NAMALWA (cell line): ENCODE results near the gene SLC4A11.
"Not testable (repeated sequence)": the region's sequence is repeated elsewhere in the genome, so short reads cannot be mapped to it uniquely, and the experiment has no call there.

Experiments
- DNase-seq: peaks from one replicate; pipeline ENCODE4 v3.0.0-alpha.2; 2015; ENCODE audit warnings: low spot score

The SLC4A11 gene

DNA sequence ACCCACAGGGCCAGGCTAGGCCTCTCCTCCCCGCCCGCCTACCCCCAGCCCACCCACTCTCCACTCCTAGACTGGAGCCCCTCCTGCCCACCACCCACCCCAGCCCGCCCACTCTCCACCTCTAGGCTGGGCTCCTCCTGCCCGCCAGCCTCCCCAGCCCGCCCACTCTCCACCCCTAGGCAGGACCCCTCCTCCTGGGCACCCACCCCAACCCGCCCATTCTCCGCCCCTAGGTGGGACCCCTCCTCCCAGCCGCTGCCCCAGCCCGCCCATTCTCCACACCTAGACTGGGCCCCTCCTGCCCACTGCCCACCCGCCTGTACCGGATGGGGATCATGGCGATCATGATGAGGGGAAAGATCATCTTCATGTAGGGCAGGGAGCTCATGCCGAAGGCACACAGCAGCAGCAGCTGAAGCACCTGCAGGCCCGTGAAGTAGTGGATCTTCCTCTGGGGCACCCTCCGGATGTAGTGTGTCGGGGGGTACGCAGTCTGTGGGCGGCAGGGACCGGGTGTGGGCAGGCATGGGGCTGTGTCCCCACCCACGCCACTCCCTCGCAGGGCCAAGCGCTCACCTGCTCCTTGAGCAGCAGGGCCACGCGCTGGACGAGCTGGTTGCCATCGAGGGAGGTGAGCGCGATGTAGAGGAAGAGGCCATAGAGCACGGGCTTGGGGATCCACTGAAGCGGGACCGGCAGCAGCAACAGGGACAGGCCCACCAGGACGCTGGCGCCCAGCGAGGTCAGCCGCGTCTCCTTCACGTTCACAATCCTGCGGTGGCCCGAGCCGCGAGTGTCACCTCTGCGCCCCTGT, 10.8 kb downstream of the SLC4A11 start:
- no peak for DNase-seq

DNA sequence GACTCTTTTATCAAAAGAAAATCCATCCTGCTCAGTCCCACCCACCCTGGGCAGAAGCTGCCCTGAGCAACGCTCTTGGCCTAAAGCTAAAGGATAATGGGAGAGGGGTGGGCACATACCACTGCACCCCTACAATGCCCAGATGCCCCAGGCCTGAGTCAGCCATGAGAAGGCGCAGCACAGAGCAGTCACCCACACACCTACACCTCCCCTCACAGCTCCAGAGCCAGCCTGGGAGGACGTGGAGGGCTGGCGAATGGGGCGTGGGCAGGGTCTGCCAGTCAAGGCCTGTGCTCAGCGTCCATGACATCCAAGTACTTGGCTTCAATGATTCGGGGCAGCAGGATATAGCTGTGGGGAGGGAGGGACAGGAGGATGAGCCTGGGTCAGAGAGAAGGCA, 11.5 kb downstream of the SLC4A11 start:
- no peak for DNase-seq

DNA sequence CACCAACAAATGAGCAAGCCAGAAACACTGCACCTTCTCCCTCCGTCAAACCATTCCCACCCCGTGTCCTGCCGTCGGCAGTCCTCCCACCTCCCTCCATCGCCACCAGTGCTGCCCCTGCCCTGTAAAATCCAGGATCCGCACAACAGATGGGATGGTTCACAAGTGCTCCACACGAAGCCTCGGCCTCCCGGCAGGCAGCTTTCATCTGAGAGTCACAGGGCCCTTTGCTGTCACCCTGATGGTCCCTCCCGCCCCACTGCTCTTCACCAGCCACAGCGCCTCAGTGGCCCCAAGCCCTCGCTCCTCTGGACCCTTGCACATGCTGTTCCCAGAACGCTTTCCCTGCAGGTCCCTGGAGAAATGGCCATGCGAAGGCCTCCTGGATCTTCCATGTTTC, 12.1 kb downstream of the SLC4A11 start:
- DNase-seq: no peak

DNA sequence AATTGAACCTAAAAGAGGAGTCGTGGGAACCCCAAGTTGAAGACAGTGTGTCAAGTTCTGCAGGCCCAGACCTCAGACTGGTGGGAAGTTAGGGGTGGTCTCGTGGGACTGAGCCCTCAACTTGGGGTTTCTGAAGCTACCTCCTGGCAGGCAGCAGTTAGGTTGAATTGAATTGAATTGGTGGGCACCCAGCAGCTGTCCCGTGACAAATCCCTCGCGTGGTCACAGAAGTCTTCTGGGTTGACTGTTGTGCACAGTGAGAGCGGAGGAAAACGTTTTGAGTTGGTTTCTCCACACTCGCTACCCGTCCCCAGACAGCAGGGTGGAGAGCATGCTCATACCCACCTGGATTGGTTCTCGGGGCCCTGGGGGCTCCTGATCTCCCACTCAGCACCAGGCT, 12.9 kb downstream of the SLC4A11 start:
- DNase-seq: no peak

DNA sequence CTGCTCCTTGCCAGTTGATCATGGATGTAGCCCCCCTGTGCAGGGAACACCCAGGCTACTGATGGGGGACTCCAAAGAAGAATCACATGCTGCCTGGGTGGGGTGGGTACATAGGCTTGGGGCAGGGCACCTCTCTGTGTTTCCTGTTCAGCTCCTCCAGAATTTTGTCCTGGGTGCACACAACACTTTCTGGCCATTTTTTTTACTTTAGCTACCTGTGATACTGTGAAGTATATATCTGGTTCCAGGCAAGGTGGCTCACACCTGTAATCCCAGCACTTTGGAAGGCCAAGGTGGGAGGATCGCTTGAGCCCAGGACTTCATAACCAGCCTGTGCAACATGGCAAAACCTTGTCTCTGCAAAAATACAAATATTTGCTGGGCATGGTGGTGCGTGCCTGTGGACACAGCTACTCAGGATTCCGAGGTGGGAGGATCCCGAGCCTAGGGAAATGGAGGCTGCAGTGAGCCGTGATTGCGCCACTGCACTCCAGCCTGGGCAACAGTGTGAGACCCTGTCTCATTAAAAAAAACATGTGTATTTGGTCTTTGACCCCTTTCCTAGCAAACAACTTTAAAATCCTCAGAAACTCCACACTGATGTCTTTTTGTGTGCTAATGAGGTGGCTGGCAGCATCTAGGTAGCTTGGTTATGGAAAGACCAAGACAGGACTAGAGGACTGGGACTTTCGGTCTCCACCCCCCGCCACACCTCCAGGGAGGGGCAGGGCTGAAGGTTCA, 14.1 kb downstream of the SLC4A11 start:
- no peak for DNase-seq

DNA sequence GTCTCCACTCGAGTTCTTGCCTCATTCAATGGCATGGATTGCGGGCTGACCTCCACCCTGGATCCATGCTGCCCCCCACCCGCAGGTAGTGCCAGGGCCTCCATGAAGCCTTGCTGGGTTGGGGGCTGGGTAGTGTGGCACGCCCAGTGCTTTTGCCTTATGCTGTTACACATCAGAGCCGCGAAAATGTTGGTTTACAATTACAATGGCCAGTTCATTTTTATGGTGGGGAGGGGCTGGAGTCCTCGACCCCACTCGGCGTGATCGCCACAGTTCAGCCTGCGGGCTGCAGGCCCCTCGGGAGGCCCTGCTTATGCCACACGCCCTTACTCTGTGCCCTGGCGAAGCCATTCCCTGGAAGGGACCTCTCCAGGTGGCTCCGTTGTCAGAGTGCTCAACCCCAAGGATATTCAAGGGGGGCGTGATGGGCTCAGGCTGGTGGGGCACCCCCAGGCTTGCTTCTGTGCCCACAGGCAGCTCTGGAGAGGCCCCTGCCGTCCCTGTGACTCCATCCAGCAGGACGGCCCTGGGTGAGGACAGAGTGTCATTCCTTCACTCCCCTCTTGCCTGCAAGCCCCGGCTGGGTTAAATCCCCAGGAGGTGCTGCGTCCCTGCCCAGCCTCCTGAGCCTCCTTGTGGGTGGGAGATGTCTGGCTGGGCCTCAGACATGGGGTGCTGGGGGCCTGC, 14.9 kb downstream of the SLC4A11 start:
- no peak for DNase-seq

DNA sequence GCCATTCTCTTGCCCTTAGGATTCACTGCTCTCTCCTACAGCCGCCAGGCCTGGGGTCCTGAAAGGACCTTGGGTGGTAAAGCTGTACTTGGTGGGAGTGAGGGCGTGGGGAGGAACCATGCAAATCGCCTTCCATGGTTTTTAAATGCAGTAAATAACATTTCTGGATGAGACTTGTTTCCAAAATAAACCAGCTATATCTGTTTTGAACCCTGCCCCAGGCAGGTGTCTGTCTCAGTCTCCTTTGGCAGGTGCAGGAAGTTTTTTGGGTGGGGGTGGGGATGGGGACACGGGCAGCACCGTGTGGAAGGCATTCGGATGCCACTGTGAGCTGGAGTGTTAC, 15.4 kb downstream of the SLC4A11 start:
- DNase-seq: no peak

DNA sequence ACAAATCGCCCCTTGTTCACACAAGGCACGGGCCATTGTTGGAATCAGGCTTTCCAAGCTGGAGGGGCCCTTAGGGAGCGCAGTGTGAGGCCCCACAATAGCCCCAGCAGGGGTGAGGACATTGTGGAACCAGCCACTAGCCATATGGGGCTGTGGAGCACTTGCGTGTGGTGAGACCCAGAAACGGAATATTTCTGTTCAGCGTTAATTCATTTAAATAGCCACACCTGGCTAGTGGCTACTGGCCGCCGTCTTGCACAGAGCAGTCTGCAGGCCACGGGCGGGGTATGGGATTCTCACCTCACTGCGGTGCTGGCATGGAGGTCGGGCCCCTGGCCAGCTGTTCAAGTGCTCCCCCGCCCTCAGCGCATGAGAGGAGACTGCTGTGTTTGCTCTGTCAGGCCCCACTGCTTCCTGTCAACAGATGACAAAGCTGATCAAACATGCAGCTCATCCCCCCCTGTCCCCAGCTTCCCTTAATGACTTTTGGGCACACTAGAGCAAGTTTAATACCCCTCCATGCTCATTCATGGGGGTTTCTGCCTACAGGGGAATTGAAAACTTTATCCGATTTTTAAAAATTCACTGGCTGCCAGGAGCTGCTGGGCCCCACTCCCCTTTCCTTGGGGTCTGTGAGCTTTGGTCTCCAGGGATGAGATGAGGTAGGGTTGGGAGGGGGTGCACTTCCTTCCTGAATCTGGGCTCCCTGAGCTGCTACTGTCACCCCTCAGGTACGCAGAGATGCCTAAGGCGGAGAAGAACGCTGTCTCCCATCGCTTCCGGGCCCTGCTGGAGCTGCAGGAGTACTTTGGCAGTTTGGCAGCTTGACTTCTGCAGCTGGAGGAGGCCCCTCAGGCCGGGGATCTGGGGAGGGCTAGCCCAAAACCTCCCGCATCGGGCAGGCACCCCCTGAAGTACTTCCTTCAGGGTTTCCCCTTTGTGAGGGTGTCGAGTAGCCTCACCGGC, 16.1 kb downstream of the SLC4A11 start:
- DNase-seq: peak; percentile 65

DNA sequence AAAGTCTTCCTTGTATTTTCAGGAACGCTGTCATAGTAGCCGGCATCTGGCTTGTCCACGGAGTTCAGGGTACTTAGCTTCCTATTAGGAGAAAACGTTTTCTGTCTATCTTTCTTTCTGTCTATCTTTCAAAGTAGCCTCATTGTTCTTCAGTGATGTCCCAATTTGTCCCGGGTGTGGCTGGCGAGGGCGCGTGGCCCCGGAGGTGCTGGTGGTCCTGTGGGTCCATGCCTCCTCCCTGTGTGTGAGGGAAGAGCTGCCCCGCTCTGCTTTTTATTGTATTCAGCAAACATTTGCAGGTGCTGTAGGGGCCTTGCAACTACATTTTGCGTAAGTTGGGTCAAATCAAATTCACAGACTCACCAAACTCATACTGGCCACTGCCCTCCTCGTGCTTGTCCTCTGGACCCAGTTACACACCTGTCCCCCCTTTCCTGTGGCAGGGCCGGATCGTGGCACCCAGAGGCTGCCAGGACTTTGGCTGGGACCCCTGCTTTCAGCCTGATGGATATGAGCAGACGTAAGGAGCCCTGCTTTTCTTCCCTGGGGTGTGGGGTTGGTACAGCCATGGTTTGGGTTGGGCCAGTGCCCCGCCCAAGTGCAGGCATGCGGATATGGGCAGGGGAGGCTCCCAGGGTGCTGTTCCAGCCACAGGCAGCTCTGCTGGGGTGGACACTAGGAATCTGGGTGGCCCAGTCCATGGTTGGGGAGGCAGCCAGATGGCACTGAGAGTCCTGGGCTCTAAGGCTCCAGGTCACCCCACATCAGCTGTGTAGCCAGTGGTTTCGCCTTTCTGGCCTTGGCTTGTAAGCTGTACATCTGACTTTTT, 17.4 kb downstream of the SLC4A11 start:
- no peak for DNase-seq

DNA sequence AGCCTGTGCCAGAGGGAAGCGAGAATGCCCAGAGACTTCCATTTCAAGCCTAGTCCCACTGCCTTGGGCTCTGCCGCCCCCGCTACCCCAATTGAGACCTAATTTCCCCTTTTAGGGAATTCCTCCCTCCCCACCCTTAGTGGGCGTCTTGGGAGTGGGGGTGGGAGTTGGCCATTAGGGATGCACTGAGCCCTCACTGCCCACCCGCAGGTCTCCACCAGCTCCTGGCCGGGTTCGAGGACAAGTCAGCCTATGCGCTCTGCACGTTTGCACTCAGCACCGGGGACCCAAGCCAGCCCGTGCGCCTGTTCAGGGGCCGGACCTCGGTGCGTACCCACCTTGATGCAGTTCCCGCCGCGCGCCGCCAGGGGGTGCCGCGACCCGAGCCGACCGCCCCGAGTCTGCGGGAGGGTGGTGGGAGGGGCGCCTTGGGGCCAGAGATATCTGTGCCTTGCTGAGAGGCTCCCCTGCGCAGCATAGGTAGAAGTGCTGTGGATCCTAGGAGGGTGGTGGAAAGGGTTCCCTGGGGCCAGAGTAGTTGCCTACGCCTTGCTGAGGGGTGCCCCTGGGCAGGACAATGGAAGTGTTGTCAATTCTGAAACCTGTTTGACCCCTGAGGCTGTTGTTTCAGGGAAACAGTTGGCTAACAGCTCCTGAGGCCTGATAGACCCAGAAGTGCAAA, 20.5 kb downstream of the SLC4A11 start:
- DNase-seq: peak; percentile 72

DNA sequence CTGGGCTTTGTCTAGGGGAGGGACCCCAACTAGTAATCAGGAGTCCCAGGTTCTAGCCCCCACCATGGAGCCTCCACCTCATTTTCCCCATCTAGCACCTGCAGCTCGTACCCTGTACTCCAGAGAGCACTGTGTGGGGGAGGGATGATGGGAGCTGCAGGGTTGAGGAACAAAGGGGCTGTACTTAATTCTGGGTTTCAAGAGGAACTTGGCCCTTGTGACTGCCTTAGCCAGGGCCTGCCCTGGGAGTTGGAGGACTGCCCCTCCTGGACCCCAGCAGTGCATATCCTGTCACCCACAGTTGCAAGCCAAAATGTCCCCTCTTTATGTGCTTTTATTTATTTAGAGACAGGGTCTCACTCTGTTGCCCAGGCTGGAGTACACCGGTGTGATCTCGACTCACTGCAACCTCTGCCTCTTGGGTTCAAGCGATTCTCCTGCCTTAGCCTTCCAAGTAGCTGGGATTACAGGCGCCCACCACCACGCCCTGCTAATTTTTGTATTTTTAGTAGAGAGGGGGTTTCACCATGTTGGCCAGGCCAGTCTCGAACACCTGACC, 23.6 kb downstream of the SLC4A11 start:
- not testable (repeated sequence) for DNase-seq

DNA sequence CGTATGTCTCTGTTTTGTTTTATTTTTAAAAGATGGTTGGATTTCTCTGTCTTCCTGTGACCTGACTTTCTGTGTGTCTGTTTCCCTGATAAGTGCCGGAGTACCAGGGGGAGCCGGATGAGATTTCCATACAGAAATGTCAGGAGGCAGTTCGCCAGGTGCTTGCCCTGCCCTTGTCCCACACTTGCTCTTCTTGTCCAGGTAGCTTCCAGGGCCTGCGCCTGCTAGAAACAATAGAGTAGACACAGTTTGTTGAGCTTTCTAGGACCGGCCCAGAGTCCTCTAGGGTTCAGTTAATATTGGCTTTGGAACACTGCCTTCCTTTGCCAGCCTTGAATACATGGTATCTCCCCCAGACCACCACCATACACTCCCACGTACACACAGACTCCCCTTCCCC, 25.8 kb downstream of the SLC4A11 start:
- DNase-seq: no peak

DNA sequence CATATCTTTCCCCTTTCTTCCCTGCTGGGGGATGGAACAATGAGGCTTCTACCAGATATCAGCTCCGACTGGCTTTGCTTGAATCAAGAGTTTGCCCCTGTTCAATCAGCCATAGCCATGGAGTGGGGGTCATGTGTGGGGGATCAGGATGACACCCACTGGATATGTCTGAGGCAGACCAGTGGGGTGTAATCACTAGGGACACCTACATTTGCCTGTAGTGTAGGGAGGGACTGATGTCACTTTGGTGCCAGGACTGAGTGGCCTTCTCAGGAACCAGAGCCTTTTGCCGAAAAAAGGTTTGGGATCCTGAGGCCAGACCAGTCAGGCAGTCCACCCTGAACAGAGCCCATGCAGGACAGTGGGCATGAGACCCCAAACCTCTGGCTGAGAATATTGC, 28.6 kb downstream of the SLC4A11 start:
- DNase-seq: no peak

DNA sequence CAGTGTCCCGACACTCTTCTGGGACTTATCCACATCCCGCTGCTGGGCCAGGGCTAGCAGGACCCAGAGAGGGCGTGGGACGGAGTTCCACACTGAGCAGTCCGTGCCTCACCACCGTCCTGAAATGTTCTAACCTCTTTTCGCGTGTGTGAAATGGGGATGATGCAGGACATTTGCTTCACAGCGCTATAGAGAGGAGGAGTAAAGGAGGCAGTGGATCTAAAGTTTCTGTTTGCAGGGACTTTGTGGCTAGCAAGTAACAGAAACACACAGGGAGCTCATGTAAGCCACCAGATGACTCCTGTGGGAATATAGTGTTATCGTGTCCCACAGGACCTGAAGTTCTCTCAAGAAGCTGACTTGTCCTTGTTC, 29.1 kb downstream of the SLC4A11 start:
- DNase-seq: peak; percentile 32

DNA sequence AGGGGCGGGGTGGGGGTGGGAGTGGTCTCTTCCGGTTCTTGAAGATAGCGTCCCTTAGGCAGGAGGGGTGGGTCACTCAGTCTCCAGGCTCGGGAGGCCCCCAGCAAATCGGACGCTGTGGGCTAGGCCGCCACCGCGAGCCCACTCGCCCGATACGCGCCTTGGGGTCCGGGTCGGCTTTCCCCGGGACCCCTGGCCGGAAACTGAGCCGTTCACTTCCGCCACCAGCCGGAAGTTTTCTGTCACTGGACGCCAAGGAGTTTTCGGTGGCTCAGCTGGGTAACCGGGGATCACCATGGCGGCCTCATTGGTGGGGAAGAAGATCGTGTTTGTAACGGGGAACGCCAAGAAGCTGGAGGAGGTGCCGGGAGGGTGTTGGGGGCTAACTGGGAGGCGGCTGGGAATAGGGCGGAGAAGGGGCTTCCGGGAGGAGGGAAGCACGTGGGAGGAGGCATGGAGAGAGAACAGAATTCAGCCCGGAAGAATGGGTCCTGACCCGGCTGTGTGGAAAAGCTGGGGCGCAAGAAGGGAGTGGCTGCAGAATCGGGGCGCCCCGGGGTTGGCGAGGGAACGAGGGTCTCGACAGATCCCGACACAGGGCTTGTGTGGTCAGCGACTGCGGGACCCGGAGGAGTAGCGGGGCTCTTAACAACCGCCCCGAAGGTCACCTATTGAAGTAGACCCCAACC, 29.6 kb downstream of the SLC4A11 start, which contains the start of gene ITPA:
TSS of gene ITPA (plus strand) at position 242 of the 689 bp plus-strand sequence. CDS start at position 296, 54 bp downstream.
- peak; percentile 80 for DNase-seq

DNA sequence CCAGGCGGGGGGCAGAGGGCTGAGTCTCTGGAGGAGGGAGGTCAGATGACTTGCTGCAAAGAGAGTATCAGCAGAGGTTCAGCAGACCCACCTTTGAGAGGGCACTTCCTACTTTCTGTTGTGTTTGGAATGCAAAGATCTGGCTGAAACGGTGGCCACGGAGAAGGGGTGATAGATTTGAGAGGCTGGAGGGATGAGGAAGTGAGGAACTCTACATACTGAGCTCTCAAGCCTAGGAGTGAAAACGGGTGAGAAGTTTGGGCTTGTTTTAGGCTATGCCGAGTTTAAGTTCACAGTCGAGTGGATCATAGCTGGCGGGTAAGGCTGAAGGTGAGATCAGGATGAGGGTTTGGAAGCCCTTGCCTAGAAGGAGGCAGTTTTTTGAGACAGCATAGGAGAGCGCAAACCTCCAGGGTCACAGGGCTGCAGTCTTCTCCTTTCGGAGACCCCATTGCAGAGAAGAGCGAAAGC, 30.2 kb downstream of the SLC4A11 start:
- DNase-seq: peak; percentile 51

DNA sequence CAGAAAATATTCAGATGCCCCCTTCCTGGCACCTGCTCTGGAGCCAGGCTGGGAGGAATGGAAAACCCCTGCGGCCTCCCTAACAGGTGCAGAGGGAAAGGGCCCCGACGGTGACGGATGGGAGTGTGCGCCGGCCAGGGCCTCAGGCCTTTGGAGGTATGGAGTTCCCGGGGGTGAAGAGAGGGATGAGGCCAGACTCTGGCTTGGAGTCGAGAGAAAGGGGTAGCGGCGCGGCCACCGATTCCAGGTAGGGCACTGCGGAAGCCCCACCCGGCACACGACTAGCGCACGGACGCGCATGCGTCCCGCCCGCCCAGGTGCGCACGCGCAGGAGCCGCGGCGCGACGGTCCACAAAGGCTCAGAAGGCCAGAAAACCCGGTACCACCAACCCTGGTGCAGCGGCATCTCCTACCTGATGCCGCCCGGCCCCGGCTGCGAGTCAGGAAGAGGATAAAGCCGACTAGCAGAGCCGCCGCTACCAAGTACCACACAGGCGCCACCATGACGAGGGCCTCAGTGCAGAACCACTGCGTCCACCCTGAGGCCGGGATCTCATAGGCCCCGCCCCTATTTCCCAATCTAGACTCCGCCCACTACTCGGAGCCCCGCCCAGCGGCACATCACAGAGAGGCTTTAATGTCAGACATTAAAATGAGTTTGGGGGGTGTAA, 34.7 kb downstream of the SLC4A11 start, which contains the start of gene DDRGK1:
TSS of gene DDRGK1 (minus strand) at position 559 of the 671 bp plus-strand sequence. CDS start at position 504, 55 bp downstream.
- DNase-seq: peak; percentile 90
